HG03039 (cell line): ENCODE measurements around the gene FANCC.

Experiments used
- ATAC-seq: cut with Tn5 transposase; IDR thresholded peaks from one replicate; pipeline ENCODE4 v1.9.1; 2021; ENCODE audit warnings: mild to moderate bottlenecking, moderate library complexity; ENCODE audit not compliant: unreplicated experiment

FANCC gene

DNA sequence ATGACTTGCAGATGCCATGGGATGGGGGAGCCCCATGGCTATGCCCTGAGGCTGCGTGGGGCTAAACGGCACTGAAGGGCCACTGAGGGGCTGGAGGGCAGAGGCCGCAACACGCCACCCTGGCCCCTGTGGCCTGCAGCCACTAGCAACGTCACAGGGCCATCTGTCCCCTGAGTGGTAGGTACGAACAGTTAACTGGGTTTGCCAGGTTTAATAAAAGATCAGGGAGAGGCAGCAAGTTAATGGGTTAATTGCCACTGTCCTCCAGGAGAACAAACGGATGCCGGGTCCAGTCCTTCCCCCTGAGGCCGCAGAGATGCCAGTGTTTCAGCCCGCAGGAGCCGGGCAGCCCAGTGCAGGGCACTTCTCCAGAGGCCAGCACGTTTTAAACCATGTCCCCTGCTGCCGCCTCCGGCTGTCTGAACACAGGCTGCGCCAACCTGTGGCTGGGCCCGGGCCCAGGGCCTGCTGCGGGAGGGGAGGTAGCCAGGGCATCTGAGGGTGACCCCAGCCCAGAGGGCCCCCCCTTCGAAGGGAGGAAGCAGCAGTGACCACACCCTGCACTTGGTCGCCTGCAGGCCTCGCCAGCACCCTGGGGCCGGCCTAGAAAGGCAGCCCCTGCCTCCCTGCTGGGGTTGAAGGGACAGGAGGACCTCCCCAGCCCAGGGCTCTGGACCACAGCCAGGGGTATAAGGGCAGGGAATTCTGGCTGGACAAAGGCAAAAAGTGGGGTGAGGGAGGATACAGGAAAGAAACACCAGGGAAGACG is 227.3 kb downstream of the FANCC start:
- no peak for ATAC-seq

DNA sequence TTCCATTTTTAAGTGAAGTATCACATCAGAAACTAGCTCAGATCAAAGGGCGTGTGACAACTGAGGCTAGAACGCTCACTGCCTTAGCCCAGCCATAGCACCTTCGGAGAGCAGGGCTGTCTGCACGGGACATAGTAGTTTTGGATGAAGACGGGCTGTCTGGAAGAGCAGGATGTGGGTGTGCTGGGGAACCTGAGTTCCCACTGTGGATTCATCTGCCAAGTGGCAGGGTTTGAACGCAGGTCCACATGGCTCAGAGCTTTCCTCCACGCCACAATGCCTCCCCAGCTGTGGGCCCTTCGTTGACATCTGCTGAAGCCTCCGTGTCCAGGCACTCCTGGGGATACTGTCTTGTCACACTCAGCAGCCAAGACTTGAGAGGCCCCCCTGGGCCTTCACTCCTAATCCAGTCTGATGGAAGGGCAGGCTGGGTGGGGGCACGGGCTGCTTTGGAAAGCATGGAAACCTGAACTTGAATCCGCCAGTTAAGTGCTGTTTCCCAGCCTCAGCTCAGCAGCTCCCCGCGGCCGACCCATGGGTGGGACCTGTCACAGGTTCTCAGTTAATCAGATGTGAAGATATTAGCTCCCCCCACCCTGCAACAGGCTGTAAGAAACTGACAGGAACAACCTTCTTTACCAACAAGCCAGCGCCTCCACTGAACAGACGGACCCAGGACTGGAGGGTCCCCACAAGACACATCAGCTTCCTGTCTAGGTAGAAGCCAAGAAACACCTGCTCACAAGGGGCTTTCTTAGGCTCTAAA is 228.1 kb downstream of the FANCC start:
- ATAC-seq, result no peak

GRCh38 chr9:95088421-95089161 is 228.9 kb downstream of the FANCC start:
- no peak for ATAC-seq

DNA sequence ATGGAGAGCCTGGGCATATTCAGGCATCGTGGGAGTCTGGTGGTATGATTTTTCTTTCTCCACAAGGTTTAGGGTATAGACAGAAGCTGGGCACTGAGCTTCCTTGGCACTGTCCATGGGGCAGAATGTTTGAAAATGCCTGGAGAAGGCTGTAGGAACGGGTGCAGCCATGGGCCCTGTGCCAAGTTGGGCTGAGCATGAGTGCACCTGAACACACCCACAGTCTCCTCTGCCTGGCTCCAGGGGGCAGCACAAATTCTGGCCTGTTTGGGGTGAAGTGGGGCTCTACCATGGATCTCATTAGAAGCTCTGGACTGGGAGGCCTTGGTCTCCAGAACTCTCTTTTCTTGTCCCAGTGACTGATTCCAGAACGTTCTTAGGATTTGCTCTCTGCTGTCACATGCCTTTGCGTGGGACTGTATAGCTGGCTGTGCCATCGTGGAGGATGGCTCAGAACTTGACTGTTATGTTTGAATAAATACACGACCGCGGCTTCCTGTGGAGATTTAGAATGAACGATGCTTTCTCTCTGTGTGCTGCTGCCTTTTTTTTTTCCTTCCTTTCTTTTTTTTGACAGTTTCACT is 229.8 kb downstream of the FANCC start:
- ATAC-seq, result no peak

- no peak for ATAC-seq
Measured at GRCh38 chr9:95086564-95086955, 230.9 kb downstream of the FANCC start.

DNA sequence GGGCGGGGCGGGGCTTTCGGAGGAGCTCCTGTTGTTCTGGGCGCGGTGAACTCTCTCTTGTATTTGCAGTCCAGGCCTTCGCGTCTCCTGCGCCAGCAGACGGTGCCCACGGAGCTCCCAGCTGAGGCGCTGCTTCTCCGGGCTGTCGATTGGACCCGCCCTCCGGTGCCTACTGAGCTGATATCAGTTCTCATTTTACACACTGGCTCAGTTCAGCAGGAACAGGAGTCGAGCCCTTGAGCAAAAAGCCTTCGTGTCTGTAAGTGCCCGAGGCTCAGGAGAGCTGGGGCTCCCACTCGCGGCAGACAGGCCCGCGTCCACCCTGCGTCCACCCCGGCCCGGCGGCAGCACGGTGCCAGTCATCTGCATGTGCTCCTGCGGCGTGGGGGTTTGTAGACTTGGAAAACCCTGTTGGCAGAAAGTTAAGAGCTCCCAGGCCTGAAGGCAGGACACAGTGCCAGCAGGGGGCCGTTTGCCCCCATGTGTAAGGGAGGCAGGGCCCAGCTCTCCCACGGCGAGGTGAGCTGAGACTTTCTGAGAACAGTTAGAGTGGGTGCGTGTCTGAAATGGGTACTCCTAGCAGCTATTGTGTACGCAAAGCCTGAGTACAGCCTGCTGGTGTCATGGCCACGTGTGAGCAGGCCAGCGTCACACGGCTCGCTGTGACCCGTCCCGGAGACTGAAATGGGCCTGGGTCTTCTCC is 231.5 kb downstream of the FANCC start:
- ATAC-seq, result no peak

DNA sequence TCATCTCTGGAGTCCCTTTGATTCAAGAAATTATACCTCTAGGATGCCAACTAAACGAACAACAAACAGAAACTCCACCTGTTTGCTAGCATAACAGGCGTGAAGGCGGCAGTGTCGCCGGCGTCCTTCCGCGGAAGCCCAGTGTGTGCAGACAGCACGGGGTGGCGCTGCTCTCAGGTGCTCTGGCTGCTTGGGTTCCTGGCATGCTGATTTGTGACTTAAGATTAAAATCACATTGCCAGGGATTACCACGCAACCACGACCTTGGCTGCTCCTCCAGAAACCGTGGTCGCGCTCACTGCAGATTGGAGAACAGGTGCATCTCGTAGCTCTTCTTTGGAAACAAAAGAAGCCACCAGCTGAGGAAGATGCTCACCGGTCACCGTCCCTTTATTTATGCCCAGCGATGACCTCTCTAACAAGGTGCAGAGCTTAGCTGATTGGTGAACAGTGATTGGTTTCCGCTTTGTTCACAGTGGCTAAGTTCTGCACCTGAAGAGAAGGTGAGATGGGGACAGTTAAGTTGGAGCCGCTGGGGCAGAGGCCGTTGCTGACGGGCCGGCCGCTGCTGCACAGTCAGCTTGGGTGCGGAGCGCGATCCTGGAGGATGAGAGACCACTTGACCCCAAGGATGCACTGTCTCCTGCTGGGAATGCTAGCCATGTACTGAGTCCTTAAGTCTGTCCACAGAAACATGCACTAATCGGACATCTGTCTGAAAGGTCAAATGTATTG is 232.3 kb downstream of the FANCC start:
- no peak for ATAC-seq

DNA sequence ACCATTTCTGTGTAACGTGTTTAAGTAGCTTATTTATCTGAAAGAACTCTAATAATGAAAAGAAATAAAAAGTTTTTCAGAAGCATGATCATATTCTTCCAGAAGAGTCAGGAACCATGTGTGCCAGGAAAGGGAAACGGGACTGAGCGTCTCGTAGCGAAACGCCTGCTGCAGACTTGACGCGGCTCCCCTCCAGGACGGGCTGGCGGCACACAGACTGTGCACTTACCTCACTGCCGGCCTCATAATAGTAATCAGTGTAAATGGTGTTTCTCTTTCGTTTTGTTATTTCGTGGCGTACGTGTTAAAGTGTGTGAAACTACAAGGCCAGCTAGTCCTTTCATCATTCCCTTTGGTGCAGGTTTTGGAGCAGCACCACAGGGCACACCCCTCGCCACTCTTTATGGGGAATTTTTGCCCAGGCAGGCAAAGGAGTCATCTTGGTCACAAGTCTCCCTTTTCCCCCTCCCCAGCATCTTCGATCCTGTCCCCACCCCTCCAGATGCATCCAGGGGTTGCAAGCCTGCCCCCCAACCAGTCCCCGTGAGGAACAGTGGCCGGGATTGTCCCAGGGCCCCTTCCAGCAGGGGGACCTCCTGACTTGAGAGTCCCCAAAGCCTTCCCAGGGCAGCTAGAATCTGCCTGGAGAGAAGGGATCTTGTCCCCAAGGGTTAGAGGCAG is 233.1 kb downstream of the FANCC start:
- ATAC-seq, result no peak

- no peak for ATAC-seq
Measured at GRCh38 chr9:95083086-95083768, 234.3 kb downstream of the FANCC start.

- ATAC-seq, result no peak
Measured at GRCh38 chr9:95082401-95083084, 235.0 kb downstream of the FANCC start.

GRCh38 chr9:95081998-95082397 is 235.5 kb downstream of the FANCC start:
- no peak for ATAC-seq

- ATAC-seq, result no peak
Measured at GRCh38 chr9:95080961-95081647, 236.4 kb downstream of the FANCC start.

DNA sequence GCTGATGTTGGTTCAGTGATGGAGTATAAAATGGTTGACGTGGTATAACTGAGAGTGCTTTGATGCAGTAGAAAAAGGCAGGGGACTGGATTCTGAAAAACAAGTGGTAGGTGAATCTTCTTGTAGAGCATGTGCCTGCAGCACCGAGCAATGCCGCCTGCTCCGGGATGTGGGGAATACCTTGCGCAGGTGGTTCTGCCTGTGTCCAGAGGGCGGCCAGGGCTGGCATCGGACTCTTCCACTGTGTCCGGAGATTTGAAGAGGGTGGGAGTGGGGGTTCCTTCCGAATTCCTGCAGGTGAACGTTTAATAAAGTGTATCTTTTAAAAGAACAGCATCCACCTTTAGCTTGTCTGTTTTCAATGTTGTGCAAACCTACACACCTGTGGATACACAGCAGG is 238.0 kb downstream of the FANCC start:
- no peak for ATAC-seq

GRCh38 chr9:95078939-95079338 is 238.6 kb downstream of the FANCC start:
- no peak for ATAC-seq

DNA sequence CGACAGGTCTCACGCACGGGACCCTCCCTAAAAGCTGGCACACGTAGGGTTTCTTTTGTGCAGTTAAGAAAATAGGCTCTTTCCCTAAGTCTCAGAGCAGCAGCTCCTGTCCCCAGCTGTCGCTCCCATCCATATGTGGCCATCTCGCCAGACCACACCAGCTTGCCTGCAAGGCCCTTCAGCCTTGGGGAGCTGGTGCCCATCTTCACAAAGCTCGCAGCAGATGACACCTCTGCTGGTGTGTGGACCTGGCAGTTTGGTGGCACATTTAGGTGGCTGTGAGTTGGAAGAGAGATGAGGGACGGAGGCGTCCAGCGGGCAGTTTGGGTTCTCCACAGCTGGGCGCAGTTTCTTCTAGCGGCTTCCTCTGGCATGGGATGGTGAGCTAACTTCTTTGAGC is 239.0 kb downstream of the FANCC start:
- no peak for ATAC-seq

DNA sequence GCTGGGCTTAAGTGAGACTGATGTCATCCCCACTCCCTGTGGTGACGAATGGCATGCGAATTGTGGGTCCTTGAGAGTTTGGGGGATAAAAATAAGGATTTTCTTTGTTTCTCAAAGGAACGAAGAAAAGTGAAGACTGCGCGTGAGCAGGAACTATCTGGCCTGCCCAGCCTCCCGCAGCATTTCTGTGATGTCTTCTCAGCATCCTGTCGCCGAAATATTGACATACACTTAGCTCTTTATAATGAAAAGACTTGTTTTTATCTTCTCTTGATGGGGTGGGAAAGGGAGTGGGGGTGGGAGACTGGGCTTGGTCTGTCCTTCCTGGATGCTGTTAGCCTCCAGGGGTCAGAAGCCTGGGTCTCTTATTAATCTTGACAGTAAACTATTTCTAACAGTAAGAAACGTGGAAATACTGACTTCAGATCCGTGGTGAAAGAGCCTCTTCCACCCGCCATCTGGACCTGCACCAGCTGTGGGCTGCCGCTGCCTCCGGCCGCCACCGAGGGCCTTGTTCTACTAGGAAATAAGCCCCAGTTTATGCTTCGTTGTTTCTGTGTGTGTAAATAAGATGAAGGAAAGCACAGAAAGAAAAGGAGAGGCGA is 239.6 kb downstream of the FANCC start:
- no peak for ATAC-seq

DNA sequence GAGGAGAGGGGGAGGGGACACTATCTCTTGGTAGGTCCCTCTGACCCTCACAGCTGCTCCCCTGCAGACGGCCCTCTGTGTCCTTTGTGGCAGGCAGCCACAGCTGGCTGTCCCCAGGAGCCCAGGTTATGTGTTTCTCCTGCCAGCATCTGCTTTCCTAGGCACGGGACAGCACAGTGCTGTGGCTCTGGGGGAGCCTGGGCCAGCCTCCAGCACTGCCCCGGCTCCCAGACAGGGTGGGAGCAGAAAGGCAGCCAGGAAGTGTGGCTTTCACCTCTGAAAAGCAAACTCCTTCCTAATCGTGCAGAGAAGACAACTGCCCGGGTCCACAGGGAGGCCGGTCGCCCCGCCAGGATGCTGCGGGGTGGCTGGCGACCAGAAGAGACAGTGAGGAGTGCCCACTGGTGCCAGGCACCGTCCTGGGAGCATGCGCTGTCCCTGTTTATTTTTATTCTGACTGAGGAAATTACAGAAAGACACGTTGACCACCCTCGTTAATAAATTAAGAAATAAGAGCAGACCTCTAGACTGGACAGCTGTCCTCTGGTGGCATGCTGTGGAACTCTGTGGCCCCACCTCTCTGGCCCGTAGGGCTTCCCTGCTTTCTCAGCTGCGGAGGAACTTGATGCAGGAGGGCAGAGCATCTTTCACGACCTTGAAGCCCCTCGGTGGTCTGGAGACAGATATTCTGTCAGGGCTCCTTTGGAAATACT is 240.3 kb downstream of the FANCC start:
- no peak for ATAC-seq
